Stomach (tissue), 4 donors: ENCODE measurements around the gene TPSB2.

Source experiments
- POLR2A ChIP-seq, 4 donors: fragments of 450-650 bp; IDR thresholded peaks; one replicate each; pipeline ENCODE4 v1.6.1; 2016; ENCODE audit warnings: antibody characterized with exemption in 4 of 4, control low read depth in 2 of 4, mild to moderate bottlenecking in 1 of 4, moderate library complexity in 1 of 4
- POLR2AphosphoS5 ChIP-seq, 3 donors: sonication (generic); formaldehyde crosslinking; IDR thresholded peaks; one replicate each; pipeline ENCODE4 v1.6.1; 2016; ENCODE audit warnings: antibody characterized with exemption in 3 of 3
- TF ChIP-seq, protein P1 (sequence below), 7 experiments: fragments of 450-650 bp in 4 of 7; fragments of 200-600 bp in 3 of 7; sonication (generic) in 3 of 7; IDR thresholded peaks; one replicate each; pipeline ENCODE4 v1.5.1; 2016 to 2019; ENCODE audit warnings: antibody characterized with exemption in 7 of 7, control low read depth in 2 of 7, mild to moderate bottlenecking in 1 of 7

GRCh38 chr16:1215574-1216295 is 14.2 kb downstream of the TPSB2 start:
- TF ChIP-seq, protein P1, sequence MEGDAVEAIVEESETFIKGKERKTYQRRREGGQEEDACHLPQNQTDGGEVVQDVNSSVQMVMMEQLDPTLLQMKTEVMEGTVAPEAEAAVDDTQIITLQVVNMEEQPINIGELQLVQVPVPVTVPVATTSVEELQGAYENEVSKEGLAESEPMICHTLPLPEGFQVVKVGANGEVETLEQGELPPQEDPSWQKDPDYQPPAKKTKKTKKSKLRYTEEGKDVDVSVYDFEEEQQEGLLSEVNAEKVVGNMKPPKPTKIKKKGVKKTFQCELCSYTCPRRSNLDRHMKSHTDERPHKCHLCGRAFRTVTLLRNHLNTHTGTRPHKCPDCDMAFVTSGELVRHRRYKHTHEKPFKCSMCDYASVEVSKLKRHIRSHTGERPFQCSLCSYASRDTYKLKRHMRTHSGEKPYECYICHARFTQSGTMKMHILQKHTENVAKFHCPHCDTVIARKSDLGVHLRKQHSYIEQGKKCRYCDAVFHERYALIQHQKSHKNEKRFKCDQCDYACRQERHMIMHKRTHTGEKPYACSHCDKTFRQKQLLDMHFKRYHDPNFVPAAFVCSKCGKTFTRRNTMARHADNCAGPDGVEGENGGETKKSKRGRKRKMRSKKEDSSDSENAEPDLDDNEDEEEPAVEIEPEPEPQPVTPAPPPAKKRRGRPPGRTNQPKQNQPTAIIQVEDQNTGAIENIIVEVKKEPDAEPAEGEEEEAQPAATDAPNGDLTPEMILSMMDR (IDR thresholded peaks at IDR 0.05): no peak
- TF ChIP-seq POLR2A (IDR thresholded peaks at IDR 0.05) (no peak), POLR2AphosphoS5 (IDR thresholded peaks at IDR 0.05) (no peak)
